Cardiac atrium fibroblast (primary cell): Measurements from ENCODE around the gene MAGI2. TPM values are rescaled to one million over a fixed set of nuclear protein-coding genes. Genes with fewer than 3 reads are reported as not detected.

Source experiments
- total RNA-seq: library from RNA; depleted of rRNA; stranded (reverse); fragments of >200 nt; gene quantifications from 2 replicates; pipeline ENCODE4 v1.2.3, GENCODE V29; 2015

The MAGI2 gene
- 0.81 and 1.3 TPM in 2 replicates for total RNA-seq

GRCh38 chr7:79453558-79454360 is at the start of gene MAGI2:
MAGI2 (minus strand) TSS chr7:79453667; CDS start chr7:79453320, 347 bp downstream.

